Measurements from ENCODE around the gene ABCD3. TPM values are rescaled to one million over a fixed set of nuclear protein-coding genes. Genes with fewer than 3 reads are reported as not detected.
A peak's percentile ranks its signal among the peaks of the same experiment; 100 is the strongest.

The ABCD3 gene
- polyA plus RNA-seq, 2 of the 4 experiments (the other 2 are of a cell fraction), result 31.3 to 44.8 TPM

DNA sequence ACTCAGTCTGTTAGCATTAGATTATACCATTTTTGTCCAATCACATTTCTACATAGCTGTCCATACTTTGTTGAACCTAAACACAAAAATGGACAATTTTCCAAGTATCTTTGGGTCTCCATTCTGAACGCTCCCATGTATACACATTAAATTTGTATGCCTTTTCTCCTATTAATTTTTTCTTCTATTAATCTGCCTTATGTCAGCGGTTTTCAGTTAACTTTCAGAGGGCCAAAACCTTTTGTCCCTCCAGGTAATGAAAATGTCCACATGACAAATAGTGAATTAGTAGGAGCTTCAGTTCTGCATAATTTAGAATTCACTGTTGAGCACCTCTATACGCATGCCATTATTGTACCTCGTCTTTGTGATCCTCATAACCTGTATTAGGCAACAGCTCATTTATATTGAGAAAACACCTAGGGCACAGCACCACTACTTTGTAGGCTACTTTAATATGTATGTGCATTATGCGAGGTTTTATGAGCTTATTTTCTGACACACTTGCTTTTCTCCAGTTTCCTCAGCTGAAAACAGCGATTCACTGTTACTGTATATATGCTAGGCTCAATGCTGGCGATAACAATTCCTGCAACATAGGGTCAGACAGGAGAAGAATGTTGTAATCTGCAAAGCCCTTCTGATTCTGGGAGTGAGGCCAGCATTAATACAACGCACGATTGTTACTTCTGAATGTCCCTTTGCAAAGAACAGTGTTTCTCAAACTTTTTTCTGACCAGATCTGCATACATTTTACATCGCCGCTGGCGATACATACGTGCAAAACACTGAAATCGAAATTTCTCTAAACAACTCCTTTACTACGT, 1.1 kb upstream of the ABCD3 start:
- no peak for TF ChIP-seq MYC (IDR thresholded peaks at IDR 0.05; ENCODE audit: borderline replicate concordance, low read length)
- no peak for TF ChIP-seq RNF2 (IDR thresholded peaks at IDR 0.05; ENCODE audit: borderline replicate concordance, low read depth)
- TF ChIP-seq SREBF2 (IDR thresholded peaks at IDR 0.05), result no peak
- TF ChIP-seq HOXB5 (CRISPR knock-in tag; IDR thresholded peaks at IDR 0.05), result no peak
- peak; percentile 73 for TF ChIP-seq MAFK (IDR thresholded peaks at IDR 0.05; ENCODE audit: partially characterized antibody)
- Histone ChIP-seq H3K4me3 (peak overlapping the region; percentile 94), H3K27ac (peak overlapping the region; percentile 92), H3K4me1 (peaks cover 36% of the 10 kb centered on the region), H3K9me3 (no peaks in the 10 kb centered on the region), H3K4me2 (peak overlapping the region; percentile 93)
- POLR2A ChIA-PET, result interaction anchor here (0.6 to 2.4 kb wide), 8 partner anchors 10 to 393 kb away, joined by 3 to 12 read pairs (median 4); no protein-coding TSS in a partner anchor
- ATAC-seq (peak in 1 of 2 experiments; percentile 16; a peak in 2 of 6 replicates), FAIRE-seq (no peak), DNase-seq (ENCODE audit: low read depth in 1 of 2, low spot score in 1 of 2) (peak in 1 of 2 experiments; percentile 18)
- CTCF ChIA-PET, result interaction anchor here (0.6 to 1.6 kb wide), 6 partner anchors 10 to 377 kb away, joined by 3 to 6 read pairs (median 4); no protein-coding TSS in a partner anchor
- WGBS (ENCODE audit: missing lambda C conversion rate), result 22% methylated on average over 15 of the region's 15 CpGs

- no peak for DNase-seq (ENCODE audit: low read depth in 1 of 2, low spot score in 1 of 2)
- TF ChIP-seq JUNB (IDR thresholded peaks at IDR 0.05) (no peak), PHF8 (IDR thresholded peaks at IDR 0.05; ENCODE audit: borderline replicate concordance, low read depth) (peak; percentile 27; the same call in 1 of the 2 replicates), TFCP2L1 (CRISPR knock-in tag; IDR thresholded peaks at IDR 0.05) (no peak), NFE2L2 (conservative IDR thresholded peaks at IDR 0.05; ENCODE audit: low read length) (no peak)
- no peaks in the 10 kb centered on the region for H3K9me3 ChIP-seq
- 1% methylated on average over 9 of the region's 9 CpGs for WGBS (ENCODE audit: missing lambda C conversion rate)
- H3K27ac ChIP-seq, result peak overlapping the region; percentile 92
- POLR2A ChIA-PET, result interaction anchor here (0.6 to 2.4 kb wide), 8 partner anchors 11 to 393 kb away, joined by 3 to 12 read pairs (median 4); no protein-coding TSS in a partner anchor
- peaks cover 41% of the 10 kb centered on the region for H3K4me1 ChIP-seq
- peak overlapping the region; percentile 94 for H3K4me3 ChIP-seq
- peak overlapping the region; percentile 93 for H3K4me2 ChIP-seq
- no peak for ATAC-seq
- FAIRE-seq, result no peak
- CTCF ChIA-PET, result interaction anchor here (0.6 to 1.3 kb wide), 5 partner anchors 12 to 378 kb away, joined by 3 to 5 read pairs (median 3); no protein-coding TSS in a partner anchor
These were observed 536 bp upstream of the ABCD3 start for GRCh38 chr1:94417728-94417977.

- no peak for TF ChIP-seq FOSL2 (IDR thresholded peaks at IDR 0.05)
- TF ChIP-seq FOSL2 (CRISPR knock-in tag; IDR thresholded peaks at IDR 0.05), result no peak
- peak; percentile 12; the same call in 1 of the 2 replicates for TF ChIP-seq KDM5A (IDR thresholded peaks at IDR 0.05)
- peak in 1 of 2 experiments; percentile 45; a peak in 2 of 4 replicates for TF ChIP-seq CEBPB (IDR thresholded peaks at IDR 0.05)
- TF ChIP-seq FOSB (CRISPR knock-in tag; IDR thresholded peaks at IDR 0.05), result no peak
- no peak for TF ChIP-seq BCL3 (IDR thresholded peaks at IDR 0.05)
- no peak for TF ChIP-seq POLR2A (IDR thresholded peaks at IDR 0.05; ENCODE audit: low read length)
- TF ChIP-seq, protein P1, sequence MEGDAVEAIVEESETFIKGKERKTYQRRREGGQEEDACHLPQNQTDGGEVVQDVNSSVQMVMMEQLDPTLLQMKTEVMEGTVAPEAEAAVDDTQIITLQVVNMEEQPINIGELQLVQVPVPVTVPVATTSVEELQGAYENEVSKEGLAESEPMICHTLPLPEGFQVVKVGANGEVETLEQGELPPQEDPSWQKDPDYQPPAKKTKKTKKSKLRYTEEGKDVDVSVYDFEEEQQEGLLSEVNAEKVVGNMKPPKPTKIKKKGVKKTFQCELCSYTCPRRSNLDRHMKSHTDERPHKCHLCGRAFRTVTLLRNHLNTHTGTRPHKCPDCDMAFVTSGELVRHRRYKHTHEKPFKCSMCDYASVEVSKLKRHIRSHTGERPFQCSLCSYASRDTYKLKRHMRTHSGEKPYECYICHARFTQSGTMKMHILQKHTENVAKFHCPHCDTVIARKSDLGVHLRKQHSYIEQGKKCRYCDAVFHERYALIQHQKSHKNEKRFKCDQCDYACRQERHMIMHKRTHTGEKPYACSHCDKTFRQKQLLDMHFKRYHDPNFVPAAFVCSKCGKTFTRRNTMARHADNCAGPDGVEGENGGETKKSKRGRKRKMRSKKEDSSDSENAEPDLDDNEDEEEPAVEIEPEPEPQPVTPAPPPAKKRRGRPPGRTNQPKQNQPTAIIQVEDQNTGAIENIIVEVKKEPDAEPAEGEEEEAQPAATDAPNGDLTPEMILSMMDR (IDR thresholded peaks at IDR 0.05), result no peak
- peak; percentile 35; the same call in 1 of the 2 replicates for TF ChIP-seq PHF8 (IDR thresholded peaks at IDR 0.05; ENCODE audit: borderline replicate concordance, low read depth)
- TF ChIP-seq HOXB5 (CRISPR knock-in tag; IDR thresholded peaks at IDR 0.05), result no peak
- Histone ChIP-seq H3K4me1 (peaks cover 54% of the 10 kb centered on the region), H3K9me3 (no peaks in the 10 kb centered on the region), H3K4me3 (peak overlapping the region; percentile 94), H3K27ac (peak overlapping the region; percentile 92), H3K4me2 (peak overlapping the region; percentile 88)
- FAIRE-seq, result no peak
- POLR2A ChIA-PET, result interaction anchor here (1.1 to 2.4 kb wide), 2 partner anchors 14 to 35 kb away, joined by 6 to 12 read pairs; no protein-coding TSS in a partner anchor
- peak; percentile 15 to 22 for DNase-seq (ENCODE audit: low read depth in 1 of 2, low spot score in 1 of 2)
- ATAC-seq, result peak; percentile 52 to 54
- 4% methylated on average over 14 of the region's 52 CpGs for WGBS (ENCODE audit: missing lambda C conversion rate)
- CTCF ChIA-PET, result interaction anchor here (0.9 kb wide), 1 partner anchor 63 kb away, joined by 3 read pairs; no protein-coding TSS in a partner anchor
These were observed 771 bp downstream of the ABCD3 start for GRCh38 chr1:94418664-94419655.

Measured in A549 (cell line).